Measurements from ENCODE around the gene ARRDC2. TPM values are rescaled to one million over a fixed set of nuclear protein-coding genes. Genes with fewer than 3 reads are reported as not detected.
A peak's percentile ranks its signal among the peaks of the same experiment; 100 is the strongest.

ARRDC2 gene
- total RNA-seq, 4 donors from 2014 or later = 127 to 180 (median 177) TPM

DNA sequence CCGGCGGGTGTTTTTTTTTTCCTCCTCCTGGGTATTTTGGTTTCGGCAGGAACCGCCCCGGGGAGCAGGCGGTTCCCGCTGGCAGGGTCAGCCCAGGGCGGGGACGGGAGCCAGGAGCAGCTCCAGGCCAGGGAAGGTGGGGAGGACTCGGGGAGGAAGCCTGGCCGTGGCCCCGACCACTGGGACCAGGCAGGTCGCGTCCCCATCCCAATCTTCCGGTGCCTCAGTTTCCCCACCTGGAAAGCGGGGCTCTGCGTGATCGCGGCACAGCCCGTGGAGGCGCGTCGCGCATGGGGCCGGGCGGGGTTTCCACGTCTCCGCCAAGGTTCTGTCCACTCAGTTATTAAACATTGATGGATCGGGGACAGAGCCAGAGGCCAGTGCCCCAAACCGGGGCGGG, 43.9 kb downstream of the ARRDC2 start:
- WGBS, 2 donors = 18% methylated on average over 12 to 30 of the region's 31 CpGs
- Histone ChIP-seq H3K9me3 (no peaks in the 10 kb centered on the region), H3K4me3 (peak overlapping the region in 1 of 4 donors; percentile 15), H3K36me3 (no peaks in the 10 kb centered on the region), H3K27me3 (peaks cover 0 to 16% of the 10 kb centered on the region in 2 donors), H3K27ac (peak overlapping the region in 1 of 4 donors; percentile 61), H3K4me1 (peaks cover 0 to 25% (median 3%) of the 10 kb centered on the region in 4 donors)
- TF ChIP-seq, protein P1, sequence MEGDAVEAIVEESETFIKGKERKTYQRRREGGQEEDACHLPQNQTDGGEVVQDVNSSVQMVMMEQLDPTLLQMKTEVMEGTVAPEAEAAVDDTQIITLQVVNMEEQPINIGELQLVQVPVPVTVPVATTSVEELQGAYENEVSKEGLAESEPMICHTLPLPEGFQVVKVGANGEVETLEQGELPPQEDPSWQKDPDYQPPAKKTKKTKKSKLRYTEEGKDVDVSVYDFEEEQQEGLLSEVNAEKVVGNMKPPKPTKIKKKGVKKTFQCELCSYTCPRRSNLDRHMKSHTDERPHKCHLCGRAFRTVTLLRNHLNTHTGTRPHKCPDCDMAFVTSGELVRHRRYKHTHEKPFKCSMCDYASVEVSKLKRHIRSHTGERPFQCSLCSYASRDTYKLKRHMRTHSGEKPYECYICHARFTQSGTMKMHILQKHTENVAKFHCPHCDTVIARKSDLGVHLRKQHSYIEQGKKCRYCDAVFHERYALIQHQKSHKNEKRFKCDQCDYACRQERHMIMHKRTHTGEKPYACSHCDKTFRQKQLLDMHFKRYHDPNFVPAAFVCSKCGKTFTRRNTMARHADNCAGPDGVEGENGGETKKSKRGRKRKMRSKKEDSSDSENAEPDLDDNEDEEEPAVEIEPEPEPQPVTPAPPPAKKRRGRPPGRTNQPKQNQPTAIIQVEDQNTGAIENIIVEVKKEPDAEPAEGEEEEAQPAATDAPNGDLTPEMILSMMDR (IDR thresholded peaks at IDR 0.05) = no peak
- TF ChIP-seq EP300 (IDR thresholded peaks at IDR 0.05) (no peak), POLR2A (IDR thresholded peaks at IDR 0.05) (no peak)
- no peak for DNase-seq (ENCODE audit: low spot score in 2 of 2)

DNA sequence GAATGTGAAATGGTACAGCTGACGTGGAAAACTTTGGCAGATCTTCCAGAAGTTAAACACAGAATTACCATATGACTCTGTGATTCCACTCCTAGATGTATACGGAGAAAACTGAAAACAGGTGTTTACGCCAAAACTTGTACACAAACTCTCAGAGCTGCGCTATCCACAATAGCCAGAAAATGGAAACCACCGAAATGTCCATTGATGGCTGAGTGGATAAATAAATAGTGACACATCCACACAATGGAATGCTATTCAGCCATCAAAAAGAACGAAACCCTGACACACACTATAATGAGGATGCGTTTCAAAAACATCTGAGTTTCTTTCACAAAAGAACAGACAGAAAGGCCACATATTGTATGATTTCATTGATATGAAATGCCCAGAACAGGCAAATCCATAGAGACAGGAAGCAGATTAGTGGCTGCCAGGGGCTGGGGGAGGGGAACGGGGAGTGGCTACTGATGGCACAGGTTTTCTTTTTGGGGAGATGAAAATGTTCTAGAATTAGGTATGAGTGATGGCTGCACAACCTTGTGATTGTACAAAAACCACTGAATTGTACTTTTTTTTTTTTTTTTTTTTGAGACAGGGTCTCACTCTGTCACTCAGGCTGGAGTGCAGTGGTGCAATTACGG, 45.7 kb downstream of the ARRDC2 start:
- no peaks in the 10 kb centered on the region for H3K36me3 ChIP-seq
- H3K4me3 ChIP-seq = no peak overlapping the region
- H3K27me3 ChIP-seq = peaks cover 0 to 16% of the 10 kb centered on the region in 2 donors
- no peak for DNase-seq (ENCODE audit: low spot score in 2 of 2)
- no peak overlapping the region for H3K27ac ChIP-seq
- WGBS, 2 donors = 51 to 61% methylated on average over 9 of the region's 9 CpGs
- TF ChIP-seq, protein P1 (IDR thresholded peaks at IDR 0.05) = no peak
- TF ChIP-seq POLR2A (IDR thresholded peaks at IDR 0.05) (no peak), EP300 (IDR thresholded peaks at IDR 0.05) (no peak)
- H3K4me1 ChIP-seq = peaks cover 0 to 39% (median 8%) of the 10 kb centered on the region in 4 donors
- no peaks in the 10 kb centered on the region for H3K9me3 ChIP-seq

DNA sequence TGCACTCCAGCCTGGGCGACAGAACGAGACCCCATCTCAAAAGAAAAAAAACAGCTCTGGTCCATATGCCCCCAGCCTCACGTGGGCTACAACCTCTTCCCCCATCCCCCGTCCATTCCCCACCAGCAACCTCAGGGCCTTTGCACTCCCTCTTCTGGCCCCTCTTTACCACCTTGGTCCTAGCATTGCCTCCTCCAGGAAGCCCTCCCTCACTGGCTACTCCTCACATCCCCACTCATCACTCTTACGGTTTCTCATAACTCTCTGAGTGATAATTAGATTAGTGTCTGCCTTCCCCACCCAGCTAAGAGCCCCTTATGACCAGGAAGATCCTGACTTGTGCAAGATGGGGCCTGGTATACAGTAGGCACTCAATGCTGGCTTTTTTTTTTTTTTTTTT, 48.0 kb downstream of the ARRDC2 start:
- H3K4me3 ChIP-seq = no peak overlapping the region
- 81 to 86% methylated on average over 5 of the region's 5 CpGs for WGBS, 2 donors
- no peak for TF ChIP-seq POLR2A (IDR thresholded peaks at IDR 0.05)
- TF ChIP-seq, protein P1 (IDR thresholded peaks at IDR 0.05) = no peak
- no peak for TF ChIP-seq EP300 (IDR thresholded peaks at IDR 0.05)

DNA sequence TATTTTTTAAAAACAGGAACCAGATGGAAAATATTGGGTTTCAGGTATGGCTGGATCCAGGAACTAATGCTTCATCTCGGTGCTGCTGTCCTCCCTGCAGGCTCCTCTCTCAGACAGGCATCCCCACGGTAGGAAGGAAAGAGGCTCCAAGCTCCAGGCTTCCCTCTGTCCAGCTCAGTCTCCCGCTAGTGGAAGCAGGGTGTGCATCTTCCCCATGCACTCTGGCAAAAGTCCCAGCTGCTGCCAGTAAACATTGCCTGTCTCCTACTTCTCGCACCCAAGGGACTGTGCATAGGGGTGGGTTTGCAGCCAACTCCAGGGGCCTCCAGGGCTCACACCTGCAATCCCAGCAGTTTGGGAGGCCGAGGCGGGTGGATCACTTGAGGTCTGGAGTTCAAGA, 49.6 kb downstream of the ARRDC2 start:
- no peak overlapping the region for H3K4me3 ChIP-seq
- peak overlapping the region; percentile 51 to 90 (median 81) for H3K27ac ChIP-seq
- no peaks in the 10 kb centered on the region for H3K27me3 ChIP-seq
- H3K4me1 ChIP-seq = peaks cover 0 to 15% (median 5%) of the 10 kb centered on the region in 4 donors
- peak; percentile 29 to 49 for DNase-seq (ENCODE audit: low spot score in 2 of 2)
- no peaks in the 10 kb centered on the region for H3K36me3 ChIP-seq
- WGBS, 2 donors = 58 to 64% methylated on average over 6 of the region's 6 CpGs
- TF ChIP-seq EP300 (IDR thresholded peaks at IDR 0.05) (no peak), POLR2A (IDR thresholded peaks at IDR 0.05) (no peak)
- TF ChIP-seq, protein P1 (IDR thresholded peaks at IDR 0.05) = no peak
- no peaks in the 10 kb centered on the region for H3K9me3 ChIP-seq

More for the DNA sequence above, 48.0 kb downstream of the ARRDC2 start:
- H3K27ac ChIP-seq = no peak overlapping the region
- peaks cover 0 to 27% (median 8%) of the 10 kb centered on the region in 4 donors for H3K4me1 ChIP-seq
- peaks cover 0 to 6% of the 10 kb centered on the region in 2 donors for H3K27me3 ChIP-seq
- DNase-seq (ENCODE audit: low spot score in 2 of 2) = no peak
- no peaks in the 10 kb centered on the region for H3K9me3 ChIP-seq
- no peaks in the 10 kb centered on the region for H3K36me3 ChIP-seq

DNA sequence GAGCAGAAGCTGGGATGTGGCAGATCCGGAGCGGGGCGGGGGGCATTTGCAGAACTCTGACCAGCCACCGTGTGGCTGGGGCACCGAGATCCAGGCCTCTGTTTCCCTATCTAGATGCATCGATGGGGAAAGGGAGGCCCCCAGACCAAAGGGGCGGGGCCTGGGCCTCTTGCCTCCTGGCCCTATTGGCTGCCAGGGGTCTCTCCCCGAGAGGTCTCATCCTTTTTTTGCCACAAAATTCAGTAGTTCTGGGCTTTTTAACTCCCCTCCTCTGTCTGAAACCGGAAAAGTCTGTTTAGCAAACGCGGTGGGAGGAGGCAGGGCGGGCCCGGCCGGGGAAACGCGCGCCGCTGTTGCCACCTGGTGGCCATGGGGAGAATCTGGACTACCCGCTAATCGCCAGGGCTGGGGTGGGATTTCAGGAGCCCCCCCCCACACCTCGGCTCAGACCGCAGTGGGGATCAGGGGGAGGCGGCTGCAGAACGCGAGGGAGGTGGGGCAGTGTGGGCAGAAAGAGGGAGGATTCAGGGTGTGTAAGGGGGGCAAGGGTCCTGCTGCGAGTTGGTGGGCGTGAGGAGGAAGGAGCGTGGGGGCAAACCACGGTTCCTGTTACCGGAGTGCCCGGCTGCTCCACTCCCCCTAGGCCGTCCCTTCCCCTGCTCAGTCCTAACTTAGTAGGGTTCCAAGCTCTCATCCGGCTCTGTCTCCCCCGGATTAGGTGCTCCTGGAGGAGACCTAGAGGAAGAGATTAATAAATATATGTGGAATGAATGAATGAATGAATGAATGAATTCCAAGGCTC, 50.4 kb downstream of the ARRDC2 start:
- H3K36me3 ChIP-seq = no peaks in the 10 kb centered on the region
- no peaks in the 10 kb centered on the region for H3K27me3 ChIP-seq
- peak overlapping the region in 2 of 4 donors; percentile 20 to 24 for H3K4me3 ChIP-seq
- TF ChIP-seq EP300 (IDR thresholded peaks at IDR 0.05) (peak; percentile 72 to 83), POLR2A (IDR thresholded peaks at IDR 0.05) (peak in 1 of 2 donors; percentile 50)
- TF ChIP-seq, protein P1 (IDR thresholded peaks at IDR 0.05) = peak; percentile 94 to 99 (median 98)
- H3K27ac ChIP-seq = peak overlapping the region; percentile 51 to 90 (median 81)
- 3 to 4% methylated on average over 34 of the region's 34 CpGs for WGBS, 2 donors
- peaks cover 0 to 15% (median 5%) of the 10 kb centered on the region in 4 donors for H3K4me1 ChIP-seq
- H3K9me3 ChIP-seq = no peaks in the 10 kb centered on the region
- peak; percentile 50 to 64 for DNase-seq (ENCODE audit: low spot score in 2 of 2)

All from tibial nerve (tissue), 4 donors.